HL-60/S4 treated with retinoic acid at 250 ng/mL for 4 days and 3 days (cell line): ENCODE data around the gene CARMIL3.
"Not testable (repeated sequence)": the region's sequence is repeated elsewhere in the genome, so short reads cannot be mapped to it uniquely, and the experiment has no call there.

Source experiments
- in situ Hi-C: fragments of 300-500 bp; cut with MboI; formaldehyde crosslinking; loops from 2 replicates; pipeline ENCODE4 v1.7.0; 2022; ENCODE audit warnings: low sequenced_read_pairs

Gene CARMIL3

GRCh38 chr14:24040692-24041091, 11.1 kb upstream of the CARMIL3 start:
- in situ Hi-C loops, result no loop called here

- in situ Hi-C loops, result no loop called here
These were observed 9.1 kb upstream of the CARMIL3 start for GRCh38 chr14:24042746-24043145.

DNA sequence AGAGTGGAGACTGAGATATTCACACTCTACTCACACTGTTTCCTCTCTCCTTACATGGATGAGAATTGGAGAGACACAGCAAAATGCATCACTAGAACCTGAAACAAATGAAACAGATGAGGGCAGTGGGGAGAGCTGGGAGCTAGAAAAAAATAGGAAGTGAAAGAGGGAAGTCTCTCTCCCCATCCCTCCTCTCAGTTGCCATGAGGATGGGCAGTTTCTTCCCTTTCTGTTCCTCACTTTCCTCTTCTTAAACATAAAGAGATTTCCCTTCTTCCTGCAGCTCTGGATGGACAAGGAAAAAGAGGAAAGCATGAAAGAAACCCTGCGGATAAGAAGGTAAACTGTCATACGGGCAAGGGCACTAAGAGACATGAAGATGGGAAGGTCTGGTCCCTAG, 2.8 kb upstream of the CARMIL3 start:
- in situ Hi-C loops, result not testable (repeated sequence)

- in situ Hi-C loops, result not testable (repeated sequence)
These were observed 1.1 kb upstream of the CARMIL3 start for GRCh38 chr14:24050753-24051152.

- in situ Hi-C loops, result no loop called here
These were observed 527 bp upstream of the CARMIL3 start for GRCh38 chr14:24051176-24051788.

DNA sequence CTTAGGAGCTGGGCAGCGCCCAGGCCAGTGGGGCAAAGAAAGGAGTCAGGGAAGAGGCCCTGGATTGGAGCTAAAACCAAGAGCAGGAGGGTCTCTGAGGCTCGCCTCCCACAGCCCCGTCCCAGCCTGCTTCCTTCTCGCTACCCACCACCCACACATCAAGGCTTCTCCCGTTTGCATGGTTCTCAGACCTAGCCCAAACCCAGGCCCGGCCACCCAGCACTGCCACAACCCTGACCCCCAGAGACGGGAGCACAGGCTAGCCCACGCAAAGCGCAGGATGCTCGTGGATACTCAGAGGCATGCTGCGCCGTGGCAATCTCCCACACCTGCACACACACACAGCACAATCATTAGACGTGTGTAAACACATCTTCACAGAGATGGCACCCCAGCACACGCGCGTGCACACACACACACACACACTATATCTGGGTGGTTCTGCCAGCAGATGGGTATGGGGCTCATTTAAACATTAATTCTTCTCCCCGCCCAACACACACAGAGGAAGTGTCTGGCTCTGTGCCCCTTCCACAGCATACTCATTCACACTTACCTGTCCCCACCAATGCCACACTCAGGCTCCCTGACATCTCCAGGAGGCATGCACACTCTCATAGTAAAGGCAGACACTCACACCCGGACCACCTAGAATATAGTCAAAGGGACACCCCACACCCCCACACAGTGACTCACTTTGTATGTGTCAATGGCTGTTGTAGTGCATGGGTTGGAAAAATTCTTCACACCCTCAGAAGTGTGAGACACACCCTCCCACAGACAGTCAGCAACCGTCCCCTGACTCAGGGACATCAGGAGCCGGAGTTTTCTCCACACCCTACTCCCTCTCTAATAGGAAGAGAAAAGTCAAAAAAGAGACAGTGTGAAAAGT, 1.1 kb downstream of the CARMIL3 start:
- in situ Hi-C loops, result no loop called here

DNA sequence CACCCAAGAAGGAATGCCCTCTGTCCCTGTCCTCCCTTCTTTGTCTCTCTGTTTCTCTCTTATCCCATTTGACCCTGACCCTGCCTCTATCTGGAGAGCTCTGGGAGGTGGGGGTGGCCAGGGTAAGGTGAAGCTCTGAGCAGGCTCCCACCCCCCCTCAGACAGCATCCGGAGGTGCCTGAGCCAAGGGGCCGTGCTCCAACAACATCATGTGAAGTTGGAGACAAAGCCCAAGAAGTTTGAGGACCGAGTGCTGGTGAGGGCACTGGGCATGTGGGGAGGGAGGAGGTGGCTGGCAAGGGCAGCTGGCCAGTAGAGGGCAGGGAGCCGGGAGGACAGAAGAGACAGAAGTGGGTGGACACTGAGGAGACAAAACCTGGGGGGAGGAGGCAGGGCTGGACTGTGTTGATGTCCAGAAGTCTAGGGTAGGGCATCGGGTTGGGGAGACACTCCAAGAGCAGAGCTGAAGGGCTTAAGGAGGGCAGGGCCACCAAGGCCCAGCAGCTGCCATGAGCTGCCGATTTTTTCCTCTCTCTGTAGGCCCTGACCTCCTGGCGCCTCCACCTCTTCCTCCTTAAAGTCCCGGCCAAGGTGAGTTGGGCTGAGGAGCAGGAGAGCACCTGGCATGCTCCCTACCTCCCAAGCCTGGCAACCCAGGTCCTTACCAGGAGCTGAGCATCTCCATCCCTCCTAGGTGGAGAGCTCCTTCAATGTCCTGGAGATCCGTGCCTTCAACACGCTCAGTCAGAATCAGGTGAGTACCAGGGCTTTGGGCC, 1.9 kb downstream of the CARMIL3 start:
- in situ Hi-C loops, result no loop called here

- in situ Hi-C loops, result no loop called here
These were observed 2.5 kb downstream of the CARMIL3 start for GRCh38 chr14:24054324-24054641.

DNA sequence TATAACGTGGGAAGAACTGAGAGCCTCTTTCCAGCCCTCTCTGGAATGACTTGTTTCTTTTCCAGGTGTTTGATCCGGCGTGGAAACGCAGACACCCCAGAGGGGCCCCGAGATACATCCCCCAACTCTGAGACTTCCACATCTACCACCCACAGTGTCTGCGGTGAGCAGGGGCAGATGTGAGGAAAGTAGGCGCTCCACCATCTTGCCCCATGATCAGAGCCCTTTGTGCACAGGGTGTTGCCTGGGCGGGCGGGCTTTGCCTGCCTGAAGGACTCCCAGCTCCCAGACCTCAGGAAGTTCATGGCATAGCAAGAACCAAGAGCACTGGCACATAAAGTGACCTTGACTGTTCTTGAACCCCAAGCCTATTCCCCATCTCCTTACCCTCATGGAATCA, 2.8 kb downstream of the CARMIL3 start:
- in situ Hi-C loops, result no loop called here

- in situ Hi-C loops, result no loop called here
These were observed 4.4 kb downstream of the CARMIL3 start for GRCh38 chr14:24055971-24056799.

DNA sequence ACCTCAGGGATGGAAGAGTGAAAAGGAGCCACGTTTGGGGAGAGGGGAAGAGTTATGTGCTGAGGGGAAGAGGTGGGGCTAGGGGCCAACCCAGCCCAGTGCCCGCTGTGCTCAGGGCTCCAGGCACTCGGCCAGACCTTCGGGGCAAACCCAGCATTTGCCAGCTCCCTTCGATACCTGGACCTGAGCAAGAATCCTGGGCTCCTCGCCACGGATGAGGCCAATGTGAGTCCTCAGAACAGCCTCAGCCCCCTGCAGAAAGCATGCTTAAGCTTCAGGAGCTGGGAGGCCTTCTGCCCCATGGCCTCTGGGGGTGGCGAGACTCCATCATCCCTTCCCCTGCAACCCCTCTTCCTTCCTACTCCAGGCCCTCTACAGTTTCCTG, 5.0 kb downstream of the CARMIL3 start:
- in situ Hi-C loops, result no loop called here

DNA sequence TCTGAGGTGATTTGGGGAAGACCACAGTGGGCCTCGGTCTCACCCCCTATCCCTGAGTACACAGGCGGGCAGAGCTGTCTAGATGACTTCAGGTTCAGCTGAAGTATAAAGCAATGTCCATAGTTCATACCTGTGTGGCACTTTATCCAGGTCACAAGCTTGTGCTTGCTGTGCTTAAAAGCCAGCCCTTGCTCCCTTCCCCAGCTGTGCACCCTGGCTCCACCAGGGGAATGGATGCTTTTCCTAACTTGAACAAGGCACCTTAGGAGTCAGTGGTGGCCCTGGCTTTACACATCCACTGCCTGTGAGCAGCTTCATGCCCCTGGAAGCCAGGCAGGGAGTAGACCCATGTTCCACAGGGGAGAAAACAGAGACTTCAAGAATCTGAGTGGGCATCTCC, 5.5 kb downstream of the CARMIL3 start:
- in situ Hi-C loops, result no loop called here

DNA sequence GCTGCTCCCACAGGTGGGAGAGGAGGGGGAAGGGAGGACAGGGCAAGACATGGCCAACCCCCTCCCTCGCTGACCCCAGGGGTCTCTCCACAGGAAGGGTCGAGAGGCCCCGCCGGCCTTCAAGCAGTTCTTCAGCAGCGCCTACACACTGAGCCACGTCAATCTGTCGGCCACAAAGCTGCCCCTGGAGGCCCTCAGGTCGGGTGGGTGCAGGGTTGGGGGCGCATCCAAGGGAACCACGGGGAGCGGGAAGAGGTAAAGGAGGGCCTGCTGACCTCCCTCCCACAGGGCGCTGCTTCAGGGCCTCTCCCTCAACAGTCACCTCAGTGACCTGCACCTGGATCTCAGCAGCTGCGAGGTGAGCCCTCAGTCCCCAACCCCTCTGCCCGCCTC, 6.1 kb downstream of the CARMIL3 start:
- in situ Hi-C loops, result no loop called here

DNA sequence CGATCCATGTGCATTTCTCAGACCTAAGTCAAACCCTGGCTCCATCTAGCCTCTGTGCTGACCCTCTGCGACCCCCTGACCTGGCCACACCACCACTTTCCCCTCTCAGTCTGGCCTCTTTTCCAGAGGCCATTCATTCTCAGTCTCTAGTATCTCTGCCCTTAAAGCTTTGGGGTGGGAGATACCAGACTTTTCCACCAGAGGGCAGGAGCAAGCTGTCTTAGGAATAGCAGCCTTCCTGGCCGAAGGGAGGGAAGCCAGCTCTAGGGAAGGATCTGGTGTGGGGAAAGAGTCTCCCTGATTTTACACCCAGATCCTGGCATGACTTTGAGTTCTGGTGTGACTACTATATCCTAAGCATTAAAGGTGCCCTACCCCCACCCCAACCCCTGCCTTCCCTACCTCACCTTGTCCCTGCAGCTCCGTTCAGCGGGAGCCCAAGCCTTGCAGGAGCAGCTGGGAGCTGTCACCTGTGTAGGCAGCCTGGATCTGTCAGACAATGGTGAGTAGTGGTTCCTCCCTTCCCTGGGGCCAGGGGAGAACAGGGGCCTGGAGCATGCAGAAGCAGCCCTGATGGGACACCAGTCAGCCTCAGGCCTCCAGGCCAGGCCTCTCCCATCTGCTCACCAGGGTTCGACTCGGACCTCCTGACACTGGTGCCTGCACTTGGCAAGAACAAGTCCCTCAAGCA, 6.6 kb downstream of the CARMIL3 start:
- in situ Hi-C loops, result no loop called here

- in situ Hi-C loops, result no loop called here
These were observed 7.2 kb downstream of the CARMIL3 start for GRCh38 chr14:24058951-24059475.

DNA sequence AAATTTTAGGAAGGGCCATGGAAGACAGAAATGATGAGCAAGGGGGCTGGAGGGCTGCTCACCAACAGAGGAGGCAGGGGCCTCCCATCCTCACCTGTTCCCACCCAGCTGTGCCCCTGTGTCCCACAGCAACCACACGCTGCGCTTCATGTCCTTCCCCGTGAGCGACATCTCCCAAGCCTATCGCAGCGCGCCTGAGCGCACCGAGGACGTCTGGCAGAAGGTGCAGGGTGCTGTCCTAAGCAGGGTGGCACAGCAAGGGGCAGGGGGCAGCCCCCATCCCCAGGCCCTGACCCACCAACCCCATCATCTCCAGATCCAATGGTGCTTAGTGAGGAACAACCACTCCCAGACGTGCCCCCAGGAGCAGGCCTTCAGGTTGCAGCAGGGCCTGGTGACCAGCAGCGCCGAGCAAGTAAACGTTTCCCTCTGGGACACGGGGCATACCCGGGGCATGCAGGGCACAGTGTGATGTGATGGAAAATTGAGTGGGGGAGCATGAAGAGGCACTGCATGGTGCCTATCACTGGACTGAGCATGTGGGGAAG, 8.1 kb downstream of the CARMIL3 start:
- in situ Hi-C loops, result no loop called here

DNA sequence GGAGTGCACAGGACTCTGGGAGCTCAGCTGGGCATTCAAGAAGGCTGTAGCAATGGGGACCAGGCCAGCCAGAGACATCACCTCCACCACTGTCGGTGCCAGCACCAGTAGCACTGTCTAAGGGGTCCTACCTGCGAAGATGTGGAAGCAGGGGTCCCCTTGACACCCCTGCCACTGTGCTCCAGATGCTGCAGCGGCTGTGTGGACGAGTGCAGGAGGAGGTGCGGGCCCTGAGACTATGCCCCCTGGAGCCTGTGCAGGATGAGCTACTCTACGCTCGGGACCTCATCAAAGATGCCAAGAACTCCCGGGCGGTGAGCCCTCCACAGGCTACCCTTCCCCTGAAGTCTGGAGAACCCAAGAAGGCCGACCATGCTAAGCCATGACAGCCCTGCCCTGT, 8.6 kb downstream of the CARMIL3 start:
- in situ Hi-C loops, result no loop called here

GRCh38 chr14:24060984-24061913, 9.4 kb downstream of the CARMIL3 start:
- in situ Hi-C loops, result no loop called here
